ENCODE results near the gene LONP2.
"Not testable (repeated sequence)": the region's sequence is repeated elsewhere in the genome, so short reads cannot be mapped to it uniquely, and the experiment has no call there.

LONP2 gene

GRCh38 chr16:48291754-48292153 is 47.7 kb downstream of the LONP2 start:
- no peak for DNase-seq (ENCODE audit: low spot score)

DNA sequence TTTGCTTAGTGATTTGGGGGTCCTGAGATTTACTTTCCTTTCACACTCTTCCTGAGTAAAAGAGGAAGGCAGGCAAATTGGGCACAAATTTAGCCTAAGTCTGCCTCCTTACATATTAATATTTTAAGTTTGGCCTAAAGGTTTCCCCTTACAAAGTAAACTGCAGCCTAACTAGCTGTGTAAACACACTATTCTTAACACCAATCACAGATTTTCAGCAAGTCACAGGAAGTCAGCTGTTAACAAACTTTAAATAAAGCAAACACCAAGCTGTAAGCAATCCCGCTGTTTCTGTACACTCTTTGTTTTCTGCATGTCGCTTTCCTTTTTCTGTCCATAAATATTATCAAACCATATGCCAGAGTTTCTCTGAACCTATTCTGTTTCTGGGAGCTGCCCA is 48.4 kb downstream of the LONP2 start:
- no peak for DNase-seq (ENCODE audit: low spot score)

DNA sequence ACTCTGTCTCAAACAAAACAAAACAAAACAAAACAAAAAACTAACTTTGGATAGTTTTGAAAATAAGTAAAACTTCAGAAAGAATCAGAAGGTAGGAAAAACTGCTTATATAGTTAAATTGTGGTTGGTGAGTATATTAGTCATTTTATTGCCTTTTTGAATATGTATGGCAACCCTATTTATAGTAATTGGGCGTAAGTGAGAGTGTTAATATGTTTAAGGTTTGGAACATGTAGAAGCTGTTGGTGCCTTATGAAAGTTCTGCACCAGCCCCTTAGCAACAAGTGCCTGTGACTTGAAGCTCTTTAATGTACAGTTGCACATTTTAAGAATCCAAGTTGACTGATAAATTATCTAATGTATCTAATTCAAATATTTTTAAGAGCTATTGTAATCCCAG is 50.6 kb downstream of the LONP2 start:
- DNase-seq (ENCODE audit: low spot score) = no peak

DNA sequence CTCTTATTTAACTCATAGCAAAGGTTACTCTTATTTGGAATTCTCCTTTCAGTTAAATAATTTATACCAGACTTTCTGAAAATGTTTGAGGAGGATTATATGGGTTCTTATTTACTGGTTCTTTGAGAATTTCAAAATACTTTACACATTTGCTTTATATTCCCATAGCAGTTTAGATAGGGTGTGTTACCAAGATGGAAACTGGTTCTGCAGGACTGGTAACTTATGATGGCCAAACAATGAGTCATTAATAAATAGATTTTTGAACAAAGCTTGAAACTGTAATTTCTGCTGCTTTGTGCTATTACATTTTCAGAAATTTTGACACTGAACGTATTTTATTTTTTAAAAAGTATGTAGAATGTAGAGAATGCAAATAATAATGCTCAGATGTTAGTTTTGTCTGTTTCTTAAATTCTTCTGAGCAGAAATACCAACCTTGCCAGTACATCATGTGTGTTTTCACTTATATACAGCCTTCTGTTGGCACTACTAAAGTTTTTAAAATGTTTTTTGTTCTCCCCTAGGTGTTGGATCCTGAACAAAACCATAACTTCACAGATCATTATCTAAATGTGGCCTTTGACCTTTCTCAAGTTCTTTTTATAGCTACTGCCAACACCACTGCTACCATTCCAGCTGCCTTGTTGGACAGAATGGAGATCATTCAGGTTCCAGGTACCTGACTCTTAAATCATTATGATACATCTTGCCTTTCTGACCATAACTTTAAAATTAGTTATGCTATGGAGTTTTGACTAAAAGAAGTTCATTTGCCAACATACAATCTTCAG is 51.6 kb downstream of the LONP2 start:
- DNase-seq (ENCODE audit: low spot score) = no peak

DNA sequence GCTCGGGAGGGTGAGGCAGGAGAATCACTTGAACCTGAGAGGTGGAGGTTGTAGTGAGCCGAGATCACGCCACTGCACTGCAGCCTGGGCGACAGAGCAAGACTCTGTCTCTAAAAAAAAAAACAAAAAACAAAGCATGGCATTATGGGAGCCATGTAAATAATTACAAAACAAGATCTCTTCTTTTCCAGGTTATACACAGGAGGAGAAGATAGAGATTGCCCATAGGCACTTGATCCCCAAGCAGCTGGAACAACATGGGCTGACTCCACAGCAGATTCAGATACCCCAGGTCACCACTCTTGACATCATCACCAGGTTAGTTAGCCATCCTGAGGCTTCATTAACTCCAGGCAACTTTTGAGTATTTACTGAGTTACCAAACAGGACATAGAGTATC is 55.4 kb downstream of the LONP2 start:
- no peak for DNase-seq (ENCODE audit: low spot score)

DNA sequence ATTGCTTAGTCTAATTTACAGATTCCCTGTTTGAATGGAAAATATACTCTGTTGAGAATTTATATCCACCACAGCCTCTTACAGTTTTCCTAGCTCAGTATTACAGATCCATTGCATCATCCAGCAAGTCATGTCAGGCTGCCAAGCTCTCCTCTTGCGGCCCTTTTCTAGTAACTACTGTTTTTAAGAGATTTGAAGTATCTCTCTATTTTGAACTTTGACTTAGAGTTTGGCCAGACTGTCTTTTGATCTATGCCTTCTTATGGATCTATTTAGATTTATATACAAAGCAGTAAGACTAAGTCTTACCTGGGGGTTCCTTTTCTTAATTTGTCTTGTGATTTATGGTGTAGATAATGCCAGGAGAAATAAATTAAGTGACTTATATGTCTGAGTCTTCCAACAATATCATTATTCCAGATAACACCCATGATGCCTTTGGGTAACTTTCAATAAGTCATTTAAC is 56.3 kb downstream of the LONP2 start:
- DNase-seq (ENCODE audit: low spot score) = no peak

DNA sequence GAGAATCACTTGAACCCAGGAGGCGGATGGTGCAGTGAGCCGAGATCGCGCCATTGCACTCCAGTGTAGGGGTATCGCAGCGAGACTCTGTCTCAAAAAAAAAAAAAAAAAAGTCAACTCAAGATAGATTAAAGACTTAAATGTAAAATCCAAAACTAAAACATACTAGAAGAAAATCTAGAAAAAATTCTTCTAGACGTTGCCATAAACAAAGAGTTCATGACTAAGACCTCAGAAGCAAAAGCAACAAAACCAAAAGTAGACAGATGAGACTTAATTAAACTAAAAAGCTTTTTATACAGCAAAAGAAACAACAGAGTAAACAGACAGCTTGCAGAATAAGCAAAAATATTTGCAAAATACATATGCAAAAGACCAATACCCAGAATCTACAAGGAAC is 64.4 kb downstream of the LONP2 start:
- DNase-seq (ENCODE audit: low spot score) = no peak

DNA sequence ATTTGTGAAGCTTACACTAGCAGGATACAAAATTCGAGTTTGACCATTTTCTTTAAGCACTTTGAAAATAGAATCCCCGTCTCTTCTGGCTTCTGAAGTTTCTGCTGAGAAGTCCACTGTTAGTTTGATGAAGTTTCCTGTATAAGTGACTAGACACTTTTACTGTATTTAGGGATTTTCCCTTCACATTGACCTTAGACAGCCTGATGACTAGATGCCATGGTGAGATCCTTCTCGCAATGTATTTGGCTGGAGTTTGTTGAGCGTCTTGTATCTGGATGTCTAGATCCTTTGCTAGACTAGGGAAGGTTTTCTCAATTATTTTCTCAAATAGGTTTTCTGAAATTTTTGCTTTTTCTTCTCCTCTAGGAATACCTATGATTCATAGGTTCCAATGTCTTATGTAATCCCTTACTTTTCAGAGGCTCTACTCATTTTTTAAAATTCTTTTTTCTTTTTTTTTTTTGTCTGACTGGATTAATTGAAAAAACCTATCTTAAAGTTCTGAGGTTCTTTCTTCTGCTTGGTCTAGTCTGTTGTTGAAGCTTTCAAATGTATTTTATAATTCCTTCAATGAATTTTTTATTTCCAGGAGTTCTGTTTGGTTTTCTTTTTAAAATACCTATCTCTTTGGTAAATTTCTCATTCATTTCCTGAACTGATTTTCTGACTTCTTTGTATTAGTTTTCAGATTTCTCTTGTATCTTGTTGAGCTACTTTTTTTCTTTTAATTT is 67.0 kb downstream of the LONP2 start:
- no peak for DNase-seq (ENCODE audit: low spot score)

DNA sequence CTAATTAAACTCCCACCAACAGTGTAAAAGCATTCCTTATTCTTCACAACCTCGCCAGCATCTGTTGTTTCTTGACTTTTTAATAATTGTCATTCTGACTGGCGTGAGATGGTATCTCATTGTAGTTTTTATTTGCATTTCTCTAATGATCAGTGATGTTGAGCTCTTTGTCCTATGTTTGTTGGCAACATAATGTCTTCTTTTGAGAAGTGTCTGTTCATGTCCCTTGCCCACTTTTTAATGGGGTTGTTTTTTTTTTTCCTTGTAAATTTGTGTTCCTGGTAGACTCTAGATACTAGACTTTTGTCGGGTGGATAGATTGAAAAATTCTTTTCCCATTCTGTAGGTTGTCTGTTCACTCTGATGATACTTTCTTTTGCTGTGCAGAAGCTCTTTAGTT is 69.8 kb downstream of the LONP2 start:
- not testable (repeated sequence) for DNase-seq (ENCODE audit: low spot score)

DNA sequence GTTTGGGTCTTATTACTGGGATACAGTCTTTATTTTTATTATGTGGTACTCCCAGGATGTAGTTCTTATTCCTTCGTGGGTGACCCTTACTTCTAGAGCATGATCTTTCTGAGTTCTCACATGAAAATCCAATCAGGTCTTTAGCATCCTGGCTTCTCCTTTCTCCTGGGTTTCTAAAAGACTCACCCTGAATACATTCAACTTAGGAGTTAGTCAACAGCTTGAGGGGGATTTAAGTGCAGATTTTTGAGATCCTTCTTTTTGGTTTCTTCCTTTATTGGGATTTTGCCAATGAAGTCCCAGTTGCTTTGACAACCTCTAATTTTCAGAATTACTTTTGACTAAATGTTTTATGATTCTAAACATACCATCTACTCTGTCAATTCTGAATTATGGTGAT is 72.9 kb downstream of the LONP2 start:
- DNase-seq (ENCODE audit: low spot score) = no peak

DNA sequence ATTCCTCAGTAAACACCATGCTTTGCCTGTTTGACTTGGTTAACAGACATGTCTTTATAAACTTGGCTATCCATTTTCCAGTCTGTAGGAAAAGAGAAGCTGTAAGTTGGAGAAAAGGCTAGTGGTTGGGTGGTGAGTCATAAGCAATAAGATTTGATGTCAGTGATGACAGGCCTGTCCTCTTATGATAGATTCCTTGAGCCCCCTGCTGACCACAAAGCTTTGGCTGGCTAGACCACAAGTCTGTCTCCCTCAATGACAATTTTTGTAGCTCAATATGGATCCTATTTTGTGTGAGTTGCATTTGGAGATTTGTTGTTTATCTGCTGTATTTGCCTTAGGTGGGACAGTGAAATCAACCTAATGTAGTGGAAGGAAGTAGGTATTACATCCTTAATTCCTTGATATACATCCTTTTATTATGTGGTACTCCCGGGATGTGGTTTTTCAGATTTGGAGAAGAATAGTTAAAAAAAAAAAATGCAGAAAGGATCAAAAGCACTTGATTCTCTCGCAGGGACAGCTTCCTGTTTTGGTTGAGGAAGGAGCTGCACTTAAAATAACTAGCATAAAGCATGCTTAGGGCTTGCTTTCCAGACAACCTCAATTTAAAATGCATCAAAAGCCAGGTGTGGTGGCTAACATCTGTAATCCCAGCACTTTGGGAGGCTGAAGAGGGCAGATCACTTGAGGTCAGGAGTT is 73.7 kb downstream of the LONP2 start:
- DNase-seq (ENCODE audit: low spot score) = peak; percentile 67

- peak; percentile 74 for DNase-seq (ENCODE audit: low spot score)
Measured at GRCh38 chr16:48318630-48319029, 74.5 kb downstream of the LONP2 start.

GRCh38 chr16:48321317-48322036 is 77.4 kb downstream of the LONP2 start:
- DNase-seq (ENCODE audit: low spot score) = no peak

- no peak for DNase-seq (ENCODE audit: low spot score)
Measured at GRCh38 chr16:48323783-48324775, 80.0 kb downstream of the LONP2 start.

DNA sequence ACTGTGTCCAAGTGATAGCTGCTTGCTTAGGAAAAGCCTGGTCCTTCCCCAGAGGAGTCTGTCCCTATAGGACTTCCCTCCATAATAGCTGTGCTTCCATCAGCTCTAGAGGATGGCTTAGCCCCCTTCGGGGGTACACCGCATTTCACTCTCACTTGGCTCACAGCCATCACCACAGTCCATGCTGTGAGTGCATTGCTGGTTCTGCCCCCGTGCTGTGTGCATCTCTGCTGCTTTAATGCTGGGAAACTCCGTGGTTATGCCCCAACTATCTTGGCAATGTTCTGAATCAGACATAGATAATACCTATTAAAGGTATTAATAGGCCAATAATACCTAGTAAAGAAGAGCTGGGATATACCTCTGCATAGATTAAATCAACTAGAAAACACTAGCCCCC is 82.8 kb downstream of the LONP2 start:
- DNase-seq (ENCODE audit: low spot score) = no peak

DNA sequence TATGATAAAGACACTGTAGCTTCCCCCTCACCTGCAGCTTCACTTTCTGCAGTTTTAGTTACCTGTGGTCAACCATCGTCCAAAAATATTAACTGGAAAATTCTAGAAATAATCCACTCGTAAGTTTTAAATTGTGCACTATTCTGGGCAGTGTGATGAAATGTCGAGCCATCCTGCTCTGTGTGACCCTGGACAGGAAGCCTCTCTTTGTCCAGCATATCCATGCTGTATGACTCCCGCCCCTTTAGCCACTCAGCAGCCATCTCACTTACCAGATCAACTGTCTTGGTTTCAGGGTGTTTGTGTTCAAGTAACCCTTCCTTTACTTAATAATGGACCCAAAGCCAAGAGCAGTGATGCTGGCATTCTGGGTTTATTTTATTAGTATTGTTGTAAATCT is 85.0 kb downstream of the LONP2 start:
- DNase-seq (ENCODE audit: low spot score) = peak; percentile 16

- no peak for DNase-seq (ENCODE audit: low spot score)
Measured at GRCh38 chr16:48330189-48330840, 86.2 kb downstream of the LONP2 start.

- DNase-seq (ENCODE audit: low spot score) = no peak
Measured at GRCh38 chr16:48330841-48331192, 86.7 kb downstream of the LONP2 start.

DNA sequence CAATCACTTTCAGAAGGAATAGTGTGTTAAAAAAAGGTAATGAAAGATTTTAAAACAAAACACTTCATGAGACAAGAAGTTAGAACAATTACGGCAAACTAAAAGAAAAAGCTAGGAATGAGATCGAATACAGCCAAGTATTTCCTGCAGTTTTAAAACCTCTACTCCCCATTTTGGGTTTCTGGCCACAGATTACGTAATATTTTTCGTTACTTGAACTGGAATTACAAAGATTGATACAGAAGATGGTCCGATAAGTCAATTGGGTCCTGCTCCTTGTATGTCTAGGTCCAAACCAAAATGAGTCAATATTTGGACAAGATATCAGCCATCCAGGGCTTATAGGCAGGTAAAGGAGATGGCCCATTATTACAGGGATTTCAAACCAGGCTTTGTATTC is 88.9 kb downstream of the LONP2 start:
- no peak for DNase-seq (ENCODE audit: low spot score)

- no peak for DNase-seq (ENCODE audit: low spot score)
Measured at GRCh38 chr16:48334325-48334724, 90.2 kb downstream of the LONP2 start.

- DNase-seq (ENCODE audit: low spot score) = no peak
Measured at GRCh38 chr16:48335961-48336360, 91.9 kb downstream of the LONP2 start.

Measured in kidney capillary endothelial cell (primary cell).